Measurements from ENCODE around the gene PLXND1.
A peak's percentile ranks its signal among the peaks of the same experiment; 100 is the strongest.

PLXND1 gene

GRCh38 chr3:129560269-129560787 lies 46.1 kb downstream of the PLXND1 start:
- H3K4me1 ChIP-seq (ENCODE audit: insufficient read depth, insufficient read length): peaks cover 43% of the 10 kb centered on the region
- no peak for TF ChIP-seq SUZ12 (IDR thresholded peaks at IDR 0.05; ENCODE audit: extremely low read depth, insufficient read depth, insufficient read length)
- no peak for TF ChIP-seq YY1 (IDR thresholded peaks at IDR 0.05; ENCODE audit: insufficient read depth, insufficient read length)
- no peak for TF ChIP-seq ZNF274 (IDR thresholded peaks at IDR 0.05; ENCODE audit: low read depth, low read length)
- peak overlapping the region; percentile 68 for H3K9ac ChIP-seq (ENCODE audit: insufficient read length, low read depth)
- no peaks in the 10 kb centered on the region for H3K27me3 ChIP-seq (ENCODE audit: insufficient read depth, insufficient read length)
- peaks cover 97% of the 10 kb centered on the region for H3K36me3 ChIP-seq (ENCODE audit: insufficient read depth, insufficient read length, low read length)
- DNase-seq (ENCODE audit: low read depth, low spot score): no peak
- no peaks in the 10 kb centered on the region for H3K9me3 ChIP-seq (ENCODE audit: insufficient read depth, low read length)
- no peak overlapping the region for H3K4me3 ChIP-seq (ENCODE audit: insufficient read length, low read depth)

- peak overlapping the region; percentile 12 for H3K9ac ChIP-seq (ENCODE audit: insufficient read length, low read depth)
- no peak for DNase-seq (ENCODE audit: low read depth, low spot score)
- H3K9me3 ChIP-seq (ENCODE audit: insufficient read depth, low read length): no peaks in the 10 kb centered on the region
- H3K4me3 ChIP-seq (ENCODE audit: insufficient read length, low read depth): no peak overlapping the region
- no peaks in the 10 kb centered on the region for H3K27me3 ChIP-seq (ENCODE audit: insufficient read depth, insufficient read length)
- peaks cover 40% of the 10 kb centered on the region for H3K4me1 ChIP-seq (ENCODE audit: insufficient read depth, insufficient read length)
- TF ChIP-seq ZNF274 (IDR thresholded peaks at IDR 0.05; ENCODE audit: low read depth, low read length): no peak
- no peak for TF ChIP-seq SUZ12 (IDR thresholded peaks at IDR 0.05; ENCODE audit: extremely low read depth, insufficient read depth, insufficient read length)
- TF ChIP-seq YY1 (IDR thresholded peaks at IDR 0.05; ENCODE audit: insufficient read depth, insufficient read length): no peak
- H3K36me3 ChIP-seq (ENCODE audit: insufficient read depth, insufficient read length, low read length): peaks cover 97% of the 10 kb centered on the region
Observed at GRCh38 chr3:129559565-129560079, 46.9 kb downstream of the PLXND1 start.

GRCh38 chr3:129558772-129559564 lies 47.5 kb downstream of the PLXND1 start:
- Histone ChIP-seq H3K4me1 (ENCODE audit: insufficient read depth, insufficient read length) (peaks cover 42% of the 10 kb centered on the region), H3K9me3 (ENCODE audit: insufficient read depth, low read length) (no peaks in the 10 kb centered on the region), H3K36me3 (ENCODE audit: insufficient read depth, insufficient read length, low read length) (peaks cover 96% of the 10 kb centered on the region), H3K4me3 (ENCODE audit: insufficient read length, low read depth) (no peak overlapping the region), H3K27me3 (ENCODE audit: insufficient read depth, insufficient read length) (no peaks in the 10 kb centered on the region), H3K9ac (ENCODE audit: insufficient read length, low read depth) (peak overlapping the region; percentile 51)
- DNase-seq (ENCODE audit: low read depth, low spot score): no peak
- TF ChIP-seq SUZ12 (IDR thresholded peaks at IDR 0.05; ENCODE audit: extremely low read depth, insufficient read depth, insufficient read length) (no peak), YY1 (IDR thresholded peaks at IDR 0.05; ENCODE audit: insufficient read depth, insufficient read length) (no peak), ZNF274 (IDR thresholded peaks at IDR 0.05; ENCODE audit: low read depth, low read length) (no peak)

- Histone ChIP-seq H3K9ac (ENCODE audit: insufficient read length, low read depth) (peak overlapping the region; percentile 51), H3K36me3 (ENCODE audit: insufficient read depth, insufficient read length, low read length) (peaks cover 96% of the 10 kb centered on the region), H3K27me3 (ENCODE audit: insufficient read depth, insufficient read length) (no peaks in the 10 kb centered on the region), H3K9me3 (ENCODE audit: insufficient read depth, low read length) (no peaks in the 10 kb centered on the region), H3K4me1 (ENCODE audit: insufficient read depth, insufficient read length) (peaks cover 42% of the 10 kb centered on the region), H3K4me3 (ENCODE audit: insufficient read length, low read depth) (no peak overlapping the region)
- DNase-seq (ENCODE audit: low read depth, low spot score): no peak
- no peak for TF ChIP-seq YY1 (IDR thresholded peaks at IDR 0.05; ENCODE audit: insufficient read depth, insufficient read length)
- TF ChIP-seq ZNF274 (IDR thresholded peaks at IDR 0.05; ENCODE audit: low read depth, low read length): no peak
- no peak for TF ChIP-seq SUZ12 (IDR thresholded peaks at IDR 0.05; ENCODE audit: extremely low read depth, insufficient read depth, insufficient read length)
Observed at GRCh38 chr3:129558081-129558771, 48.2 kb downstream of the PLXND1 start.

- no peak for DNase-seq (ENCODE audit: low read depth, low spot score)
- TF ChIP-seq ZNF274 (IDR thresholded peaks at IDR 0.05; ENCODE audit: low read depth, low read length): no peak
- no peak for TF ChIP-seq YY1 (IDR thresholded peaks at IDR 0.05; ENCODE audit: insufficient read depth, insufficient read length)
- Histone ChIP-seq H3K9me3 (ENCODE audit: insufficient read depth, low read length) (no peaks in the 10 kb centered on the region), H3K36me3 (ENCODE audit: insufficient read depth, insufficient read length, low read length) (peaks cover 96% of the 10 kb centered on the region), H3K9ac (ENCODE audit: insufficient read length, low read depth) (no peak overlapping the region), H3K4me1 (ENCODE audit: insufficient read depth, insufficient read length) (peaks cover 49% of the 10 kb centered on the region), H3K4me3 (ENCODE audit: insufficient read length, low read depth) (no peak overlapping the region), H3K27me3 (ENCODE audit: insufficient read depth, insufficient read length) (no peaks in the 10 kb centered on the region)
Observed at GRCh38 chr3:129557548-129557894, 49.0 kb downstream of the PLXND1 start.

GRCh38 chr3:129556890-129557547 lies 49.5 kb downstream of the PLXND1 start:
- TF ChIP-seq YY1 (IDR thresholded peaks at IDR 0.05; ENCODE audit: insufficient read depth, insufficient read length) (no peak), ZNF274 (IDR thresholded peaks at IDR 0.05; ENCODE audit: low read depth, low read length) (no peak), SUZ12 (IDR thresholded peaks at IDR 0.05; ENCODE audit: extremely low read depth, insufficient read depth, insufficient read length) (no peak)
- no peak overlapping the region for H3K9ac ChIP-seq (ENCODE audit: insufficient read length, low read depth)
- no peaks in the 10 kb centered on the region for H3K27me3 ChIP-seq (ENCODE audit: insufficient read depth, insufficient read length)
- H3K4me3 ChIP-seq (ENCODE audit: insufficient read length, low read depth): no peak overlapping the region
- peaks cover 96% of the 10 kb centered on the region for H3K36me3 ChIP-seq (ENCODE audit: insufficient read depth, insufficient read length, low read length)
- H3K9me3 ChIP-seq (ENCODE audit: insufficient read depth, low read length): no peaks in the 10 kb centered on the region
- no peak for DNase-seq (ENCODE audit: low read depth, low spot score)
- H3K4me1 ChIP-seq (ENCODE audit: insufficient read depth, insufficient read length): peaks cover 49% of the 10 kb centered on the region

GRCh38 chr3:129556358-129556695 lies 50.1 kb downstream of the PLXND1 start:
- peaks cover 94% of the 10 kb centered on the region for H3K36me3 ChIP-seq (ENCODE audit: insufficient read depth, insufficient read length, low read length)
- peaks cover 44% of the 10 kb centered on the region for H3K4me1 ChIP-seq (ENCODE audit: insufficient read depth, insufficient read length)
- no peak for DNase-seq (ENCODE audit: low read depth, low spot score)
- no peaks in the 10 kb centered on the region for H3K9me3 ChIP-seq (ENCODE audit: insufficient read depth, low read length)
- no peaks in the 10 kb centered on the region for H3K27me3 ChIP-seq (ENCODE audit: insufficient read depth, insufficient read length)
- H3K9ac ChIP-seq (ENCODE audit: insufficient read length, low read depth): no peak overlapping the region
- no peak for TF ChIP-seq SUZ12 (IDR thresholded peaks at IDR 0.05; ENCODE audit: extremely low read depth, insufficient read depth, insufficient read length)
- no peak for TF ChIP-seq YY1 (IDR thresholded peaks at IDR 0.05; ENCODE audit: insufficient read depth, insufficient read length)
- no peak for TF ChIP-seq ZNF274 (IDR thresholded peaks at IDR 0.05; ENCODE audit: low read depth, low read length)
- no peak overlapping the region for H3K4me3 ChIP-seq (ENCODE audit: insufficient read length, low read depth)

Measured in NT2/D1 (cell line).